ENCODE measurements around the gene TTC27.

DNA sequence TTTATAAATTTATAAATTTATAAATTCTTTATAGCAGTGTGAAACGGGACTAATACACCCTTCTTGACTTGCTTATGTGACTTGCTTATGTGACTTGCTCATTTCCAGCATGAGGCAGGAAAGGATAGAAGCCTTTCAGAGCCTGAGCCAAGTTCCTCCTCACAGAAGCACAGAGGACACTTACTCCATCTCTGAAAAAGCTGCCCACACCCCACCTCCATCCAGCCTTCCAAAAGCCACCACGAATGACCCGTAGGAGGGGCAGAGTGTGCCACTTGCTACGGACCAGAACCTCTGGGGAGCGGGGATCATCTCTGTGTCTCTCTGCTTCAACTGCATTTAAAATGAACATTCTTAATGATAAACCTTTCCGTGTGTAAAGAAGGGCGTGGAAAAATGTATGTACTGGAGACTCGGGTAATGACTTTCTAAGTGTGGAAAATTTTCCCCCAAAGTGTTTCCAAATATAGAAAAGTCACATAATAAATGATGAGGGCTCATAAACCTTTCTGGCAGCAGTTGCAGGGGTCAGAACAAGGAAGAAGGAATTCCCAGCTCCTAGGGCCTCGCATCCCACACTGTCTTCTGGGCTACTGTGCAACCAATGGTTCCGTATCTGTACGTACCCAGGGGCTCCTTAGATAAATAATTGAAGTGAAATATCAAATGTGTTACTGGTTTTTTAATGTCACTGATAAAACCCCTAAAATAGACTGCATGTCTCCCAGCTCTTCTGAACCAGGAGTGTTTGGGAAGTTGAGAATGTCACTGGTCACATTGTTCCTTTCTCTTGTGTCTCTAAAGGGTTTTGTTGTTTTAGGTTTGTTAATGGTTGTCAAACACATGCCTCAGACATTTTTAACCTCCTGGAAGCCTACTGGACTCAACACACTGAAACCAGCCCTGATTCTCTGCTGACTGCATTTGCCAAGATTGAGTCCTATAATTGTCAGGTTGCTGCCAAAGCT, 214.4 kb downstream of the TTC27 start:
- TF ChIP-seq CTCF (IDR thresholded peaks at IDR 0.05 in 4 of 5, conservative IDR thresholded peaks at IDR 0.05 in 1 of 5), result no peak
- no peak for TF ChIP-seq POLR2A (IDR thresholded peaks at IDR 0.05)

Data from gastrocnemius medialis (tissue), 4 donors.